Measurements from ENCODE around the gene ARHGAP24. TPM values are rescaled to one million over a fixed set of nuclear protein-coding genes. Genes with fewer than 3 reads are reported as not detected.

ARHGAP24 gene
- total RNA-seq, 1 experiment from 2014 or later = 1.2 TPM

- H3K27me3 ChIP-seq (ENCODE audit: control insufficient read depth, insufficient read depth, low read length) = no peaks in the 10 kb centered on the region
- no peak for DNase-seq
- H3K4me3 ChIP-seq (ENCODE audit: insufficient read depth, low read depth, low read length) = no peak overlapping the region
- H3K36me3 ChIP-seq (replicated peaks; ENCODE audit: control insufficient read depth, insufficient read depth, low read length) = no peaks in the 10 kb centered on the region
These were observed 242.4 kb downstream of the ARHGAP24 start for GRCh38 chr4:85717351-85717750.

GRCh38 chr4:85717847-85718246, 242.9 kb downstream of the ARHGAP24 start:
- DNase-seq = no peak
- H3K36me3 ChIP-seq (replicated peaks; ENCODE audit: control insufficient read depth, insufficient read depth, low read length) = no peaks in the 10 kb centered on the region

GRCh38 chr4:85720735-85721134, 245.8 kb downstream of the ARHGAP24 start:
- no peaks in the 10 kb centered on the region for H3K36me3 ChIP-seq (replicated peaks; ENCODE audit: control insufficient read depth, insufficient read depth, low read length)
- DNase-seq = no peak
- H3K27me3 ChIP-seq (ENCODE audit: control insufficient read depth, insufficient read depth, low read length) = no peaks in the 10 kb centered on the region
- H3K4me3 ChIP-seq (ENCODE audit: insufficient read depth, low read depth, low read length) = no peak overlapping the region

More at GRCh38 chr4:85717847-85718246, 242.9 kb downstream of the ARHGAP24 start:
- Histone ChIP-seq H3K27me3 (ENCODE audit: control insufficient read depth, insufficient read depth, low read length) (no peaks in the 10 kb centered on the region), H3K4me3 (ENCODE audit: insufficient read depth, low read depth, low read length) (no peak overlapping the region)

GRCh38 chr4:85722401-85722800, 247.5 kb downstream of the ARHGAP24 start:
- H3K36me3 ChIP-seq (replicated peaks; ENCODE audit: control insufficient read depth, insufficient read depth, low read length) = no peaks in the 10 kb centered on the region
- H3K27me3 ChIP-seq (ENCODE audit: control insufficient read depth, insufficient read depth, low read length) = no peaks in the 10 kb centered on the region
- no peak overlapping the region for H3K4me3 ChIP-seq (ENCODE audit: insufficient read depth, low read depth, low read length)
- DNase-seq = no peak

- no peaks in the 10 kb centered on the region for H3K36me3 ChIP-seq (replicated peaks; ENCODE audit: control insufficient read depth, insufficient read depth, low read length)
- H3K27me3 ChIP-seq (ENCODE audit: control insufficient read depth, insufficient read depth, low read length) = no peaks in the 10 kb centered on the region
- DNase-seq = no peak
- H3K4me3 ChIP-seq (ENCODE audit: insufficient read depth, low read depth, low read length) = no peak overlapping the region
These were observed 247.9 kb downstream of the ARHGAP24 start for GRCh38 chr4:85722807-85723206.

GRCh38 chr4:85724791-85725563, 250.0 kb downstream of the ARHGAP24 start:
- Histone ChIP-seq H3K36me3 (replicated peaks; ENCODE audit: control insufficient read depth, insufficient read depth, low read length) (no peaks in the 10 kb centered on the region), H3K4me3 (ENCODE audit: insufficient read depth, low read depth, low read length) (no peak overlapping the region), H3K27me3 (ENCODE audit: control insufficient read depth, insufficient read depth, low read length) (no peaks in the 10 kb centered on the region)
- no peak for DNase-seq

- Histone ChIP-seq H3K4me3 (ENCODE audit: insufficient read depth, low read depth, low read length) (no peak overlapping the region), H3K36me3 (replicated peaks; ENCODE audit: control insufficient read depth, insufficient read depth, low read length) (no peaks in the 10 kb centered on the region), H3K27me3 (ENCODE audit: control insufficient read depth, insufficient read depth, low read length) (no peaks in the 10 kb centered on the region)
- no peak for DNase-seq
These were observed 250.8 kb downstream of the ARHGAP24 start for GRCh38 chr4:85725721-85726170.

GRCh38 chr4:85726555-85726954, 251.6 kb downstream of the ARHGAP24 start:
- Histone ChIP-seq H3K36me3 (replicated peaks; ENCODE audit: control insufficient read depth, insufficient read depth, low read length) (no peaks in the 10 kb centered on the region), H3K4me3 (ENCODE audit: insufficient read depth, low read depth, low read length) (no peak overlapping the region), H3K27me3 (ENCODE audit: control insufficient read depth, insufficient read depth, low read length) (no peaks in the 10 kb centered on the region)
- no peak for DNase-seq

- no peak for DNase-seq
- no peaks in the 10 kb centered on the region for H3K36me3 ChIP-seq (replicated peaks; ENCODE audit: control insufficient read depth, insufficient read depth, low read length)
- no peaks in the 10 kb centered on the region for H3K27me3 ChIP-seq (ENCODE audit: control insufficient read depth, insufficient read depth, low read length)
- no peak overlapping the region for H3K4me3 ChIP-seq (ENCODE audit: insufficient read depth, low read depth, low read length)
These were observed 253.5 kb downstream of the ARHGAP24 start for GRCh38 chr4:85728464-85728863.

- Histone ChIP-seq H3K36me3 (replicated peaks; ENCODE audit: control insufficient read depth, insufficient read depth, low read length) (no peaks in the 10 kb centered on the region), H3K4me3 (ENCODE audit: insufficient read depth, low read depth, low read length) (no peak overlapping the region), H3K27me3 (ENCODE audit: control insufficient read depth, insufficient read depth, low read length) (no peaks in the 10 kb centered on the region)
- DNase-seq = no peak
These were observed 257.2 kb downstream of the ARHGAP24 start for GRCh38 chr4:85732124-85732523.

GRCh38 chr4:85733798-85734197, 258.8 kb downstream of the ARHGAP24 start:
- no peak overlapping the region for H3K4me3 ChIP-seq (ENCODE audit: insufficient read depth, low read depth, low read length)
- no peaks in the 10 kb centered on the region for H3K36me3 ChIP-seq (replicated peaks; ENCODE audit: control insufficient read depth, insufficient read depth, low read length)
- no peaks in the 10 kb centered on the region for H3K27me3 ChIP-seq (ENCODE audit: control insufficient read depth, insufficient read depth, low read length)
- DNase-seq = no peak

- no peak overlapping the region for H3K4me3 ChIP-seq (ENCODE audit: insufficient read depth, low read depth, low read length)
- DNase-seq = no peak
- no peaks in the 10 kb centered on the region for H3K27me3 ChIP-seq (ENCODE audit: control insufficient read depth, insufficient read depth, low read length)
- no peaks in the 10 kb centered on the region for H3K36me3 ChIP-seq (replicated peaks; ENCODE audit: control insufficient read depth, insufficient read depth, low read length)
These were observed 259.5 kb downstream of the ARHGAP24 start for GRCh38 chr4:85734424-85734831.

GRCh38 chr4:85736571-85736970, 261.6 kb downstream of the ARHGAP24 start:
- DNase-seq = no peak
- Histone ChIP-seq H3K27me3 (ENCODE audit: control insufficient read depth, insufficient read depth, low read length) (no peaks in the 10 kb centered on the region), H3K4me3 (ENCODE audit: insufficient read depth, low read depth, low read length) (no peak overlapping the region), H3K36me3 (replicated peaks; ENCODE audit: control insufficient read depth, insufficient read depth, low read length) (no peaks in the 10 kb centered on the region)

GRCh38 chr4:85737254-85737653, 262.3 kb downstream of the ARHGAP24 start:
- no peak for DNase-seq
- Histone ChIP-seq H3K4me3 (ENCODE audit: insufficient read depth, low read depth, low read length) (no peak overlapping the region), H3K27me3 (ENCODE audit: control insufficient read depth, insufficient read depth, low read length) (no peaks in the 10 kb centered on the region), H3K36me3 (replicated peaks; ENCODE audit: control insufficient read depth, insufficient read depth, low read length) (no peaks in the 10 kb centered on the region)

- no peak for DNase-seq
These were observed 263.8 kb downstream of the ARHGAP24 start for GRCh38 chr4:85738721-85739120.

More at GRCh38 chr4:85738721-85739120, 263.8 kb downstream of the ARHGAP24 start:
- Histone ChIP-seq H3K36me3 (replicated peaks; ENCODE audit: control insufficient read depth, insufficient read depth, low read length) (no peaks in the 10 kb centered on the region), H3K4me3 (ENCODE audit: insufficient read depth, low read depth, low read length) (no peak overlapping the region), H3K27me3 (ENCODE audit: control insufficient read depth, insufficient read depth, low read length) (no peaks in the 10 kb centered on the region)

All from H7 (cell line).